Thyroid gland (tissue), 4 donors: ENCODE measurements around the gene FARS2.

Source experiments
- CTCF ChIP-seq, 6 experiments: fragments of 200-600 bp in 3 of 6; fragments of 450-650 bp in 3 of 6; sonication (generic) in 3 of 6; IDR thresholded peaks; one replicate each; pipeline ENCODE4 v1.5.1; 2016 to 2019; ENCODE audit warnings: antibody characterized with exemption in 6 of 6, mild to moderate bottlenecking in 2 of 6, inconsistent platforms in 1 of 6, moderate library complexity in 1 of 6
- POLR2A ChIP-seq, 2 donors: fragments of 450-650 bp; IDR thresholded peaks; one replicate each; pipeline ENCODE4 v1.6.1; 2017; ENCODE audit warnings: antibody characterized with exemption in 2 of 2, mild to moderate bottlenecking in 2 of 2, moderate library complexity in 1 of 2

- TF ChIP-seq CTCF (IDR thresholded peaks at IDR 0.05) = no peak
- TF ChIP-seq POLR2A (IDR thresholded peaks at IDR 0.05) = no peak
Measured at GRCh38 chr6:5314191-5314865, 53.0 kb downstream of the FARS2 start.
